Brain pericyte (primary cell): ENCODE results near the gene CMSS1.

Experiments
- DNase-seq: peaks from one replicate; pipeline ENCODE4 v3.0.0-alpha.2; 2012; ENCODE audit warnings: low read depth, low spot score

CMSS1 gene

GRCh38 chr3:99990179-99990578, 172.5 kb downstream of the CMSS1 start:
- no peak for DNase-seq

GRCh38 chr3:99997293-99997692, 179.6 kb downstream of the CMSS1 start:
- DNase-seq, result no peak

GRCh38 chr3:99999536-99999935, 181.9 kb downstream of the CMSS1 start:
- no peak for DNase-seq

GRCh38 chr3:100001083-100001482, 183.4 kb downstream of the CMSS1 start:
- no peak for DNase-seq

- DNase-seq, result no peak
These were observed 184.0 kb downstream of the CMSS1 start for GRCh38 chr3:100001526-100002270.

GRCh38 chr3:100002599-100003350, 185.1 kb downstream of the CMSS1 start:
- no peak for DNase-seq

- DNase-seq, result no peak
These were observed 186.2 kb downstream of the CMSS1 start for GRCh38 chr3:100003609-100004503.

GRCh38 chr3:100004931-100005330, 187.3 kb downstream of the CMSS1 start:
- no peak for DNase-seq

GRCh38 chr3:100005665-100006393, 188.2 kb downstream of the CMSS1 start:
- no peak for DNase-seq

- no peak for DNase-seq
These were observed 189.1 kb downstream of the CMSS1 start for GRCh38 chr3:100006570-100007271.

- no peak for DNase-seq
These were observed 189.7 kb downstream of the CMSS1 start for GRCh38 chr3:100007313-100007712.

- DNase-seq, result no peak
These were observed 190.5 kb downstream of the CMSS1 start for GRCh38 chr3:100008081-100008698.

- DNase-seq, result no peak
These were observed 191.8 kb downstream of the CMSS1 start for GRCh38 chr3:100009276-100010086.

GRCh38 chr3:100010087-100010417, 192.4 kb downstream of the CMSS1 start:
- no peak for DNase-seq

- DNase-seq, result no peak
These were observed 201.1 kb downstream of the CMSS1 start for GRCh38 chr3:100018806-100019205.

- DNase-seq, result no peak
These were observed 202.1 kb downstream of the CMSS1 start for GRCh38 chr3:100019719-100020118.

GRCh38 chr3:100020876-100021644, 203.4 kb downstream of the CMSS1 start:
- no peak for DNase-seq

GRCh38 chr3:100022506-100022905, 204.8 kb downstream of the CMSS1 start:
- no peak for DNase-seq

- DNase-seq, result no peak
These were observed 205.5 kb downstream of the CMSS1 start for GRCh38 chr3:100023150-100023549.
